H1 (cell line): ENCODE data around the gene GPRIN3. TPM values are rescaled to one million over a fixed set of nuclear protein-coding genes. Genes with fewer than 3 reads are reported as not detected.

Source experiments
- POU5F1 ChIP-seq: IDR thresholded peaks from 2 replicates; pipeline ENCODE4 v1.6.1; 2011; ENCODE audit warnings: low read depth, mild to moderate bottlenecking, low read length, moderate library complexity
- SIRT6 ChIP-seq: IDR thresholded peaks from one replicate; pipeline ENCODE4 v1.7.1; 2012; ENCODE audit warnings: low read length, inconsistent platforms
- polyA plus RNA-seq, 7 experiments: library from polyadenylated mRNA; depleted of rRNA in 3 of 7; stranded (reverse) in 5 of 7; unstranded in 2 of 7; fragments of >200 nt in 5 of 7; fragments of 200-250 nt in 2 of 7; gene quantifications; 1 replicate in 5 of 7; 2 replicates in 1 of 7; 4 replicates in 1 of 7; pipeline versions ENCODE4 v1.2.1 to v1.2.3, GENCODE V29; 2011 to 2013; ENCODE audit warnings: missing spikeins in 2 of 7, mixed read lengths in 2 of 7
- total RNA-seq: library from RNA; stranded (reverse); fragmentation: NEBNext Ultra II Directional; extraction: Animal tissue kit (Norgen Biotek cat#: 25700); gene quantifications from 2 replicates; pipeline ENCODE4 v1.2.1, GENCODE V29; 2021

Gene GPRIN3
- total and polyA plus RNA-seq, 2 of the 8 experiments (the other 6 are each of a cell fraction or from before 2014, with no cell fraction given), result 0.17 to 1.4 TPM

DNA sequence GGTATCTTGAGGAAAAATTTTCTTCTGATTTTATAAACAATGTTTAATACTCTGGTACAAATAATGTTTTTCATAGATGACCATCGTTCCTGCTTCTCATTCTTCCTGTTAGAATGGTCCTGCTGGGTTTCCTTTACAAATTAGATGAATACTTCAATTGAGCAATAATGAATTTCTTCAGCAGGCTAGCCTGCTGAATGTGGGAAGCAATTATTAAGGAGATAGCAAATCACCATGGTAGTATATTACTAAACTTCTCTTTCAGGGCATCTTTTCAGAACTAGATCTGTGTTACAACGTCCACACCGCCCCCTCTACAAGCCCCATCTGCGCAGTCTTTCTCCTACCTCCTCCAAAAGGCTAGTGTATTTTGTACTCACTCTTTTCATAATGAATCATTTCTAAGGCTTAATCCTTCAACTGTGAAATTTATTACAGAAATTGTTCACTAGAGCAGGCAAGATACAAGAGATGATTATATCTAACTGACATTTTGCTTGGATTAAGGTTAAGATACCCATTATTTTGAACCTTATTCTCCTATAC is 38.4 kb downstream of the GPRIN3 start (continued):
- TF ChIP-seq POU5F1, result no peak
- no peak for TF ChIP-seq SIRT6
